Stimulated activated CD4-positive, alpha-beta T cell treated with anti-CD3 and anti-CD28 coated beads, Interleukin-1b, Interleukin-23, amount 100 ng/mL, for 24 hours (primary cell): ENCODE data around the gene MGST1.

Source experiments
- DNase-seq, 4 experiments: peaks; one replicate each; pipeline ENCODE4 v3.0.0-alpha.2; 2020; ENCODE audit warnings: low read depth in 4 of 4, low spot score in 1 of 4

The MGST1 gene, protein sequence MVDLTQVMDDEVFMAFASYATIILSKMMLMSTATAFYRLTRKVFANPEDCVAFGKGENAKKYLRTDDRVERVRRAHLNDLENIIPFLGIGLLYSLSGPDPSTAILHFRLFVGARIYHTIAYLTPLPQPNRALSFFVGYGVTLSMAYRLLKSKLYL

DNA sequence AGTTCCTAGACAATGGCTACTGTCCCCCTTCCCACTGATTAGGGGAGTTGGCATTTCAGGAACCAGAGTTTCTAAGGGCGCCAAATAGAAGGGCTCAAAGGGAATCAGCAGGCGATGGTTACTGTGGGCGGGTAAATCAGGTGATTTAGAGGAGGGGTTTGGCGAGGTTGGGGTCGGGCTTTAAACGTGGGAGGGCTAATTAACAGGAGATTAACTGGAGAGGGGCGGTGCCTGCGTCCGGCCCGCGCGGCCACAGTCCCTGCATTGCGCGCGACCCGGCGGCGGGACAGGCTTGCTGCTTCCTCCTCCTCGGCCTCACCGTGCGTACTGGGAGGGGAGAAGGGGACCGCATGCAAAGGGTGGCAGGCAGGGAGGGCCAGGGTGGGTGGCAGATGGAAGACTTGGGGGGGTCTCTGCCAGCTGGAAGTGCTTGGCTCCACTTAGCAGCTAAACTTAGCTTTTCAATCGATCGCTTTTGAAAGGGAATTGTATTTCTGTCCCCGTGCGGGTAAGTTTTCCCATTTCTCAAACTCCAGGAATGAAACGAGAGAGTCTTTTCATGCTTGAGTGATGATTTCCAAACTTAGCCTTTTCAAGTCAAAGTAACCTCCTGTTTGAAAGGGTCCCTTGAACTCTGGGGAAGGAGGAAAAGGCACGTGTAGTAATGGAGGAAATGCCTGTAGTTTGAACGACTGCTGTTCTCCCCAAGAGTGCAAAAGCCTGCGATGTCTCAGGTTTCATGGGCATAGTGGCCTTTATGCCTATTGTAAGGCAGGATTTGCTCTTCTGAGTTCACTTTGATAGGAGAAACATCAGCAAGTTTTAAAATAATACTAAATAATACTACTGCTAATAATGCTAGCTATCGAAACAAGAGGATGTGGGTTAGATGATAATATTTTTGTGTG, at the start of gene MGST1:
MGST1 (plus strand) TSS at position 255 of the 908 bp plus-strand sequence. CDS start 6,608 bp downstream, outside the sequence.
- no peak for DNase-seq

DNA sequence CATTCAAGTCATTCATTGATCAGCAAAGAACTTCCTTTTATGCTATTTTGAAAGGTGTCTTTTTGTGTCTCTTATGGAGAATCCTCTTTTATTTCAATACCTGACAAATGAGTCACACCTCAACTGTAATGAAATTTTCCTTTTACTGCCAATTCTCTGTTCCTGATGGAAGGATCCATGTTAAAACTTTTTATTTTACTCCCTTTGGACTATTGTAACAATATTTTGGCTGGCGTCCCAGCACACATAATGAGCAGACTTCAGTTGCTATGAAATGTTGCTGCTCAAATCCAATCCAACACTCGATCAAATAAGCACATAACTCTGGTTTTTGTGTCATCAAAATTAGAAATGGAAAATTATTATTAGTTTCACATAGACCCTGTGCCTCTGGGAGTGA, 48.0 kb upstream of the MGST1 start:
- no peak for DNase-seq

DNA sequence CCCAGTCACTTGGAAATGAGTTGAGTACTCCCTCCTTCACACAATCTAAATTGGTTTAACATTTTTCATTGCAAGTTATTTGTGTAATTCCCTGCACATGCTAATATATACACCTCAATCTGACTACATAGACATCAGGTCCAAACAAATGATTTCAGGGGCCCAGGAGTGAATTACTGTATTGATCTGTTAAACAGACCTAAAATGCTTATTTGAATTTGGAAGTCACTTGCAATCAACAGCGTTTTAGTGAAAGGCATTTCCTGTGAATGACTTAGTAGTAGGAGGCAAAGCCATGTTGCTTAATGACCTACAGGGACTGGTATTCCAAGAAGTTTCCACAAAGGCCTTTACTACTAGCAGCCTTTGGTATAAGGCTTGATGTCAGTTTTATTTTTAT, 47.3 kb upstream of the MGST1 start:
- DNase-seq: no peak

DNA sequence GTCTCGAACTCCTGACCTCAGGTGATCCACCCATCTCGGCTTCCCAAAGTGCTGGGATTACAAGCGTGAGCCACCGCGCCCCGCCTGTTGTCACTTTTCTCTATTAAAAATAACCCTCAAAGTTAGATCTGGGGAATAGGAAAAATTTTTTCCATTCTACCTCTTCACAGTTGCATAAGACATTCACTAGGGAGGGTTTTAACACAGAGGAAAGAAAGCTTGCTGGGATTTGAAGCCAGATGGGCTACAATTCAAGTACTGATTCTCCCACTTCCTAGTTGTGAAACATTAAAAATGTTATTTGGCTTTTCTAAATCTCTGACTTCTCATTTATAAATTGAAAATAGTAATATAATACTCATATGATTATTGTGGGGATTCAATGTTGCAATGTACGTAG, 46.7 kb upstream of the MGST1 start:
- no peak for DNase-seq

DNA sequence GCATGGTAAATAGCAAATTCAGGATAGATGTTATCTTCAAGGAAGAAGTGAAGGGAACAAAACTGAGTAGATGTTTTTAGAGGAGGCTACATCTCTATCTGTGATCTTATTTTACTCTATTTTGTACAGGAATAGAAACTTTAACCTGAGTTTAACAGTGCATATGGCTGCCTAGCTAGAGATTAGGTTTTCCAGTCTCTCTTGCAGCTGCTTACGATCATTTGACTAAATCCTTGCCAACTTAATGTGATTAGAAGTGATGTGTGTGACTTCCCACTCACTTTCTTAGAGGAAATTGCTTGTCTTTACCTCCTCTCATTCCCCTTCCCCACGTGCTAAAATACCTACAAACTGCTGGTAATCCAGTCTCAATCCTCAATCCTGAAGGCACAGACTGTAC, 43.5 kb upstream of the MGST1 start:
- DNase-seq: no peak

DNA sequence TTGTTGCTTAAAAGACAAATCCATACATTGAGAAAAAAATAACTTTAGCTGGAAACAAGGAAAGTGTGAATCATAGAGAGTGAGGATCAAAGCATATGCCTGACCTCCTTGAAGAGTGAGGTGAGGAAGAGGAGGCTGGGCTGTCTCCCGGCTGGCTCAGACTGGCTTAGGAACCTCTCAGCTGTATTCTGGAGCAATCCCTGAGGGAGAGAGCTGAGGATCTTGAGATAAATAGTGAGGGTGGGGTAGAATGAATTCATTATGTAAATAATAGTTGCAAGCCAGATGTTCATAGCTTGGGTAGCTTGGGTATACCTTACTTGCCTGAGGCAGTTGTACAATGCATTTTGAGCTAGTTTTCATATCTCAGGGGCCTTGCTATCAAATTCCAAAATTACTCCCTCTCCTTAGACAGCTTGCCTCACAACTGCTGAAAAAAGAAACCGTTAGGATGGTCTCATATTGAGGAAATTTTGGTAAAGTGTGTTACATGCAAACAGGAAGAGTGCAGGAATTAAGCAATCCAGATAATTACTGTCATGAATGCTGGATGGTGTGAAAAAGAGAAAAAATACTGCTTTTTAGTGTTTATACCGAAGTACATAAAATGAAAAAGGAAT, 39.5 kb upstream of the MGST1 start:
- no peak for DNase-seq

DNA sequence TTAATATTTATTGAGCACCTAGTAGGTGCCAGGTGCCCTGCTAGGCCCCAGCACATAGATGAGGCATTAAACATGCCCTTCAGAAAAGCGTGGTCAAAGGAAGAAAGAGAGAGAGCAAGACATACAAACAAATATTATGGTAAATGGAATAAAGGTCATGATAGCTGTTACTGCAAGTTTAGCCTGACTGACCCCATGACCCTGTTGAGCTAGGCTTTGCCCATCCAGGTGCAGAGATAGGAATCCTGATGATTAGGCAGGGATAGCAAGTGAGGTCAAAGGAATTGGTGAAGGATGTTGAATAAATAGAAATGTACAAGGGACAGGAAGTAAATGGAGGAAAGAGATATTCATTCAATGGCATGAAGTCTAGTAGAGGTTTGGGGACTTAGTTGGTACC, 36.5 kb upstream of the MGST1 start:
- DNase-seq: no peak

DNA sequence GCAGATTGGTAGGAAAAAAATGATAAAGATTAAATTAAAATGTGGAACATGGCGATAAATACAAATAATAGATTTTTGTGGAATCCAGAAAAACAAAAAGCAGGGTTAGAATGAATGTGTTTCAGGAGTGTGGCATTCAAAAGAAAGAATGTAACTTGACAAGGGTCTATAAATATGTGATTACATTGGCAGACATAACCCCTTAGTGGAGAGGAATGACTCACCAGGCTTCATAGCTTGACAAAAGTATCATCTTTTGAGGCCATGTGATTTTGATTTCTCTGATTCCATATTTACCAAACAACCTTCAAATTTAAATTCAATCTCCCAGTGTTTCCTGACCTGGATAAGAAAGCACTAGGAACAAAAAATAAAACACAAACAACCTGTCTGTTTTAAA, 24.4 kb upstream of the MGST1 start:
- DNase-seq: no peak

DNA sequence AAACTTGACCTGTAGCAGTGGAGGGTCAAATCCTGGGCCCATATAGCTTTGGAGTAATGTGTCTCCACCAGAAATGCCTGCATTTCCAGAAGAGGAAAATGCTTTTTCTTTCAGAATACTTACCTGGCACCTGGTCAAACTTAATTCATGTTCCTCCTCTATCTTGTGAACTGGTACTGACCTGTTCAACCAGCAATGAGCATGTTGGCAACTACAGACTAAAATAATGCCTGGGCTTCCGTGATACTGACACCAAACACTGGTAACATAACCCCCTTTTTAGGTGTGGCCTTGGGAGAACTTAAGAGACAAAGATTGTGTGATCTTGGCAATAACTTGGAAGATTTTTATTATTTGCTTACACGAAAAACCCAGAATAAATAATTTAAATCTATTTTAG, 23.8 kb upstream of the MGST1 start:
- no peak for DNase-seq

DNA sequence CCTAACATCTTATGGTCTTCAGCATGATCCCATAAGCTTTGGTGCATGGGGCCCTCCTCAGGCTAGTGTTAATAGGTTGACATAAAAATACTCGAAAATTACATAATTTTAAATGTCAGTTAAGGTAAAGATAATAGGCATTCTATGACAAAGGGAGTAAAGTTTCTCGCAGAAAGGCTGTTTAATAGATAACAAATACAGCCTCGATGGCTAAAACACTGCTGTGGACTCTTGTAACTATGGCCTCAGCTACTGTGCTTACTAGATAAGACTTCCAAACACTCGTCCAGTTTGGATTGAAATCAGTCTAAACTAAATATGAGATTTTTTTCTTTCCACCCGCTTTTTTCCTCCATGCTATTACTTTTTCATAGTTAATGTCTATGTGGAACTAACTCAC, 23.2 kb upstream of the MGST1 start:
- DNase-seq: no peak

DNA sequence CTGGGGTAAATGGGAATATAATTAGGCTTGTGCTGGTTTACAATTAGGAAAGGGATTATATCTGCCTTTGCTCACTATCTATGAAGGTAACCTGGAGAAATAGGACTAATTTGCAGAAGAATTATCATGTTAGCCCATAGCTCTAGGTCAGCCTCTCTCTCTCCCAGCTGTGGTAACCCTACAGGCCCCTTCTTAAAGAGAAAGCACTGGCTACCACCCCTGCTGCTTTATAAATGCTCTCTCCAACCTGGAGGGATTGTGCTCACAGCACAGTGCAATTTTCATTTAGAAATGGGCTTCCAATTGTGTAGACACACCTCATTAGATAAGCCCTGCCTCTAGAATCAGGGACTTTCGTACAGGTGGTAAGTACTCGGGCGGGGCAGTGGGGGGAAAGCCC, 22.7 kb upstream of the MGST1 start:
- no peak for DNase-seq

DNA sequence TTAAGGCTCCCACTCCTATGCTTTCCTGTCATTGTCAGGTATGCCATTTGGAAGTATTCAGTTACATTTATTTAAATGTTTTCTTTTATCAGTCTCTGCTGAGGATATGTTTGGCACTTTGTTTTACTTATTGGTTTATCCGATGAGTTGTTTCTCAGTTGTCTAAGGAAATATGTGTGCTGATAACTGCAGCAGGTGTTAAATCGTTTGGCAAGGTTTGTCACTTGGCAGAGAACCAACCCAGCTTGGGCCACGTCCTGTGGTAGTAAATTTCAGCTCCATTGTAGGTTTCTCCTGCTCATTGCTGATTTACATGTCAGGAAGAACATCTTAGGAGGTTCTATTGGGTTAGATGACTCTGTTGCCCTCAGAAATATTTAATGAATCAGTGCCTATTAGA, 22.0 kb upstream of the MGST1 start:
- DNase-seq: no peak

DNA sequence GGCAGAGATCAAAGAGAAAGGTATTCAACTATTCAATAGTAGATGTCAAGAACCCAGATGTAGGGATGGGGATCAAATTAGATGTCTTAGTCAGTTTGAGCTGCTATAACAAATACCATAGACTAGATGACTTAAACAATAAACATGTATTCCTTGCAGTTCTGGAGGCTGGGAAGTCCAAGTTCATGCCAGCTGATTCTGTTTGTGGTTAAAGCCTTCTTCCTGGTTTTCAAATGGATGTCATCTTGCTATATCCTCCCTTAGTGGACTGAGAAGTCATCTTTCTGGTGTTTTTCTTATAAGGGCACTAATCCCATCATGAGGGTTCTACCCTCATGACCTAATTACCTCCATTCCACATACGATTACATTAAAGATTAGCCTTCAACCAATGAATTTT, 19.5 kb upstream of the MGST1 start:
- DNase-seq: no peak

DNA sequence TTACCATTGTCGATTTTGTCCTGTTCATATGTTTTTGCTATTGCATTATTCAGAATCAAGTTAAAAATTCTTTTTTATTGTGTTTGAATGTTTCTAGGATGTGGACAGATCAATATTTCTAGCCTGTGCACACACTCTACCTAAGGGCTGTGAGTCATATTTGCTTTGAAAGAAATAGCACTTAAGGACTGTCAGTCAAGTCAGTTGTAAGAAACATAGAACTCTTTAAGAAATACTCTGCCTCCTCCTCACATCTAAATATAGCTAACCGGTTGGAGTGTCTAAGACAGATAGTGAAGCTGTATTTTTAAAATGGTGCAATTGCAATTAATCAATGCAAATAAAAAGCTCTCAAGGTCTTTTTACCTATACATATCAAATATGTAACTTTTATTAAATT, 17.9 kb upstream of the MGST1 start:
- no peak for DNase-seq

DNA sequence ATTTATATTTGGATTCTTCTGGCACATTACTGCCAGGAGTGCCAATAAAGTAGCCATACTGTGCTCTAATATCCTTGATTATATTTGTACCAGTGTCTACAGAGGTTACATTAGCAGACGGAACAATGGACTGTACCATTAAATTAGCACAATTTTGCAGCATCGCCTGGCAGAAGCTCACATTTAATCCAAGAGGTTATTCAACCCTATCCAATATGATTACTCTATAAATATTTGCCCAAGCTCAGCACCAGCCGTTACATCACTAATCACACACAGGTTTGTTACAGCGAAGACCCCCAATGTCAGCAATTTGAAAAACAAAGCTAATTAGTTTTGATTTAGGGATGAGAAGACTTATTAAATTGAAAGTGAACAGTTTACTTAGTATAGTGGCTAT, 16.9 kb upstream of the MGST1 start:
- DNase-seq: no peak

DNA sequence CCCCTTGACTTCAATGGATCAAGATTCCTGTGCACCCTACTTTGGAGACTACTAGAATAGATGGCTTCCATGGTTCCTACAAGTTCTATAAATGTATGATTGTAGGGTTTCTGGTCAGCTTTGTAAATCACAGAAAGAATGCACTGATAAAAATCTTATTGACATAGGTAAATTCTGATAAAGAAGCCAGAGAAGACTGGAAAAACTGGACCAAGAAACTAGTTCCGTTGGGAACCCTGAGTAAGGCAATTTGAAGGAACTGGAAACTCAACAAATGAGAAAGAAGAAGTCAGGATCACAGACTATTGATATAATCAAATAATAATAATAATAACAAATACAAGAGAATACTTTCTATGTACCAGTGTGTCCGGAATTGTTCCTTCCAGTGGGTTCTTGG, 15.4 kb upstream of the MGST1 start:
- no peak for DNase-seq

DNA sequence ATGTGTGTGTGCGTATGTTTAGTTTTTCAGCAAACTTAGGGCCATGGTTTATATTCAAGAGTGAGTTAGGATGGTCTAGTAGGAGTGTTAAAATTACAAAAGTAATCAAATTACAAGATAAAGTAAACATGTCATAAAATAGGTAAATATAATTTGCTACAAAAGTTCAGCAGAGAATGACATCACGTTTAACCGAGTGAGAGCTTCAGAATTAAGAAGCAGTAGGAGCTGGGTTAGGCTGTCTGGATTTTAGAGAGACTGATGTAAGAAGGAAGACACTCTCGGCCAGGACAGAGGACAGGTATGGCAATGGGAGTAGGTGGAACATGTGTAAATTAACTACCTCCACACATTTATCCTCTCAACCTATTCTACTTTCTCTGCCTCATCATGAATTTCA, 11.6 kb upstream of the MGST1 start:
- no peak for DNase-seq

DNA sequence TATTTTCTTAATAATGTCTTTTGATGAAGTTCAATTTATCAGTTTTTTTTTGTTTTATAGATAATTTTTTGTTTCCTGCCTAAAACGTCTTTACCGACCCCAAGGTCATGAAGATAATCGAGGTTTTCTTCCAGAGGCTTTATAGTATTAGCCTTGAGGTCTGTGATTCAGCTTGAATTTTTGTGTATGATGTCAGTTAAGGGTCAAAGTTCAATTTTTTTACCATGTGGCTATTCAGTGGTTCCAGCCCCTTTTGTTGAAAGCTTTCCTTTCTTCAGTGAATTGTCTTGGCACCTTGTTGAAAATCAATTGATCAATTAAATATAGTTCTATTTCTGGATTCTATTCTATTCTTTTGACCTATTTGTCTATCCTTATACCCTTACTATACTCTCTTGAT, 3.2 kb upstream of the MGST1 start:
- DNase-seq: no peak

DNA sequence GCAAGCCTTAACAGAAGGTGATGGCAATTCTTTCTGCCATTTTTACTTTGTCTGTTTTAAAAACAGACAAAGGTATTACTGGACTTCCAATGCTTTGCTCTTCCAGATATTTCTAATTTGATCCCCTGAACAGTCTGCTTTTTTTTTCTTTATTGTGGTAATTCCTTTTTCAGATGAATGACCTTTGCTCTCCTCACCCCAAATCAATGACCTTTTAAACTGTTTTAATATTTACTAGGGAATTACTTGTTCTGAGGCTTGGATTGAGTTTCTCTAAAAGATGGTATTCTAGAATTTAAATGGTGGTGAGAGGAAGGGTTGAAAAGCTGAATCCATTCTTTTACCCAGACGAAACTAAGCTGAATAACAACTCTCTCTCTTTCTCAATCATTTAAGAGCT, 2.3 kb upstream of the MGST1 start:
- DNase-seq: no peak

DNA sequence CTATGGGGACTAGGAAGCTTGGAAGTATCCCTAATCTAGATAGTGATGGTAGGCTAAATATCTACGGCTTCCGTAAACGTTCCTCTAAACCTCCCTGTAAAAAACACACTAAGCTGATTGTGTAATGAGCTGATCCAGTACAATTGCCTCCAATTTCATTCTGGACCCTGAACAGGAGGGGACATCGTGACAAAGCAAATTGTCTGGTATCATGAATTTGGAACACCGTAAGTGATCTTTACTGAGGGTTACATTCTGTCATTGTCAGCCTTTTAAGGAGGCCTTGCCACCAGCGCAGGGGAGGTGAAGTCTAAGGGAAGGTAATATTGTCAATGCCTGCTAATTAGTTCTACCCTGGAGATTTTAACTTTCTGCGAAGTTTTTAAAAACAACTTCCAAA, 487 bp upstream of the MGST1 start:
- no peak for DNase-seq

DNA sequence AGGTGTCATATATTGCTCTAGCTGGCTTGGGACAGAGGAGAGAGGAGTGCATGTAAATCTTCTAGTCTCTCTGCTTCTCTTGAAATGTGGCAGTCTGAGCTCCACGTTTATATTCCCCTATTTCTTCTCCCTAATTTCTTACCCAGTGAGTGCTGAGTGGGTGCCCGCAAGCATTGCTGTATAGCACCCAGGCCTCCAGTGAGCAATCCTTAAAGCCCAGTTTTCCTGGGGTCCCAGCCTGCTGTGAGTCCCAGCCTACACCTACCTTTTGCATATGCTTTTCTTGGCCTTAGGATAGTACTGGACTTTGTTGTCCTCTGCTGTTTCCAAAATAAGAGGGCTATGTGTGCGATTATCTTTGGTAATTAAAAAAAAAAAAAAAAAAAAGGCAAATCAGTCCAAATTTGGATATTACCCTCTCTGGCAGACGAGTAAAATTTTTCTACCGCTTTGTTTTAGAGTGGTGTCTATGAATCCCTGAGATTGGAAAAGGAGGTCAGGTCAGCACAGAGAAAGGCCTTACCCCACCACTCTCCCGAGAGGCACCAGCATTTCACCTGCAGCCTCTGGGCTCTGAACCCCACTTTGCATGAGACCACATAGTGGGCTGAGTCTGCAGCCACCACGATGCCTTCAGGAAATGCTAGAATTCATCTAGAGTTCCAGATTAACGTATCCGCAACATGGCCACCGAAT, 1.1 kb downstream of the MGST1 start:
- no peak for DNase-seq

DNA sequence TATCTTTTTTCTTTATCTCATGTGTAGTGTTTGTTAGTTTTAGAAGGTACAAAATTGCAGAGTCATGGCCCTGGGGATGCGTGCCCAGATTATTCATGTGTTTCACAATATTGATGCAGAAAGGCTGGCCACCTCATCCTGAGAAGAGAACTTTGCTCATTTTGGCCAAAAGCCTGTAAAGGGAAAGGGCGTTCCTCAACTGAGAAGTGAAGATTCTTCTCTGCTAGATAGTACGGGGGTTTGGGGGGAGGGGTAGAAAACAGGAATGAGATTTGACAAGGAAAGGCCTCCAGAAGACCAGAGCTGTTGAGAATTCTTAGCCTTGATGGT, 1.7 kb downstream of the MGST1 start:
- no peak for DNase-seq
